Hepatocyte (in vitro differentiated cells): ENCODE data around the gene SIAH3.

ENCODE experiments used
- CTCF ChIP-seq: fragments of 200-600 bp; sonication (generic); IDR thresholded peaks from 2 replicates; pipeline ENCODE4 v1.5.1; 2016; ENCODE audit warnings: antibody characterized with exemption, mild to moderate bottlenecking; ENCODE audit not compliant: poor library complexity
- EZH2phosphoT487 ChIP-seq: fragments of 200-600 bp; sonication (generic); IDR thresholded peaks from one replicate; pipeline ENCODE4 v1.6.1; 2018; ENCODE audit warnings: antibody characterized with exemption, mild to moderate bottlenecking, low read depth, moderate library complexity; ENCODE audit not compliant: unreplicated experiment, severe bottlenecking

GRCh38 chr13:45846681-45847080, 4.9 kb downstream of the SIAH3 start:
- TF ChIP-seq CTCF (no peak), EZH2phosphoT487 (no peak)
